GM18861 (cell line): ENCODE measurements around the gene PGF.

ENCODE experiments used
- ATAC-seq: cut with Tn5 transposase; IDR thresholded peaks from one replicate; pipeline ENCODE4 v1.9.1; 2021; ENCODE audit not compliant: unreplicated experiment

Gene PGF

GRCh38 chr14:74979029-74979428, 23.6 kb upstream of the PGF start:
- ATAC-seq = no peak

- ATAC-seq = no peak
Observed at GRCh38 chr14:74978416-74978947, 23.1 kb upstream of the PGF start.

DNA sequence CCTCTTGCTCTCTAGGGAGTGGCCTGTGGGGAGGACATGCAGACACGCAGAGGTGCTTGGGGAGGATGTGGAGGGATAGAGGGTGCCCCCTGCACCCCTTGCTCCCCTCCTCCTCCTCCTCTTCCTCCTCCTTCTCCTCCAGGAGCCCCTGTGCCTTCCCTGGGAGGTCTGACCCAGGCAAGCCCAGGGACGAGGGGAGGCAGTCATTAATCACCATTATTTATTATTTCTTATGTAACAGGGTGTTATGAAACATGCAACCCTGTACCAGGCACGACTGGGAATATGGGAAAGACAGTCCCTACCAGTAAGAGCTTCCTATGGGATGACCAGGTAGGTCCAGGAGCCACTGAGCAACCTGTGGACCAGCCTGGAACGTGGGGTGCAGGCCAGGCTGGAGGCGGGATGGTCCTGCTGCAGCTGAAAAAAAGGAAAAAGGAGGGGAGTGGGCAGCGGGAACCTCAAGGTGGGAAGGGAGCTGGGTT, 22.5 kb upstream of the PGF start:
- no peak for ATAC-seq

DNA sequence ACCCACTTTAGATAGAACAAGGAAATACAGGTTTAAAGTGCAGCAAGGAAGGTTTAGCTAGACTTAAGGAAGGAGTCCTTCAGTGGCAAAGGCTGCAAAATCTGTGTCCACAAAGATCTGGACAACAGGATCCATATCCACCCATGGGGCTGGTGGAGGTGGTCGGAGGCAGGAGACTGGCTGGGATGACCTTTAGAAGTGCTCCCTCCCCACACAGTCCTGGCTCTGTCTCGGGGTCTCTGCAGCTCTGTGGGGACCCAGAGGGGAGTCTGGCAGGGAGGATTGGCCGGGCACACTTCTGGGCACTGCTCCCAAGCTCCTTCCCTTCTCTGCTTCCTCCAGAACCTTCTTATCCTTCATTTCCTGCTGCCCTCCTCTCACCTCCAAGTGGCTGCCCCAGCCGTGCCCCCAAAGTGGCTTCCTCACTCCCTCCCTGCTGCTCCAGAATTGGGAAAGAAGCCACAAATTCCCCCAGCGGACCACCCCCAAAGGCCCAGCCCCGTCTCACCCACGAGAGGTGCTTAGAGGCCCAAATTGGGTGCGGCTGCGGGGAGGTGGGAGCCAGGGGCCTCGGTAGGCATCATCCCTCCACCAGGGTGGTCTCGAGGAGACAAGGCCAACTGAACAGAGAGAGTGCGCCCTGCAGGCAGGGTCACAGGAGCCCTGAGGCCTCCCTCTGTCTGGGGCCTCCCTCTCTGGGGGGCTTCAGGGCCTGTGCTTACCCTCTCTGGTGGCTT, 21.9 kb upstream of the PGF start:
- no peak for ATAC-seq

DNA sequence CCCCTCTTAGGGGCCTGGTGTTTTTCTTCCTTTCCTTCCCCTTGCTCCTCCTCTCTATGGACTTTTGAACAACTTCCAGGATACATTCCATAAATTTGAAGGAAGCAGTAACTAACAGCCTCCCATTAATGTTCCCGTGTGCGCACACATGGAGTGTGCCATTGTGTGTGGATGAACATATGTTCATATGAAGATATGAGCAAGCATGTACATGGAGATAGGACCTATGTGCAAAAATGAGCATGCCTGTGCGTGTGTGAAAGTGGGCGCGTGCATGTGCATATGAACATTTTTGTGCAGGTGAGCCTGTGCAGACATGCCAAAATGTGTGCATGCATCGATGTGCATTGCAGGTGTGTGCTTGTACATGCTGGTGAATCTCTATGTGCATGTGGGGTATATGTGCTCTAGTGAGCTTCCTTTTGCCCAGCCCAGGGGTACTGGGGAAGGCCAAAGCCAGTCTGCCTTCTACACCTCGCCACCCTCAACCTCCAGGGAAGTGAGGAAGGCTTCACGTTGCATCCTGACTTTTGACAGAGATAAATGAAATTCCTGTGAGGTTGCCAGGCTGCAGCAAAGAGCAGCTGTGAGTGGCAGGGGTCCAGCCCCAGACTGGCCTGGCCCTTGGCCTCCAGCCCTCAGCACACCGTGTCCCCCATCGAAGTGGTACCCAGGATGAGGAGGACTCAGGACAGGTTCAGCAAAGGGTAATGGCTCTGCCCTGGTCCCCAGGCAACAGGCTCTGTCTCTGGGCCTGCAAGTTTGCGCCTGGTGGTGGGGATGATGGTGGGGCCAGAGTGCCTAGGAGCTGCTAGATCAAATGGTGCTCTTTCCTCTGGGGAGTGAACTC, 21.1 kb upstream of the PGF start:
- ATAC-seq = no peak

GRCh38 chr14:74975059-74975810, 19.8 kb upstream of the PGF start:
- ATAC-seq = no peak

DNA sequence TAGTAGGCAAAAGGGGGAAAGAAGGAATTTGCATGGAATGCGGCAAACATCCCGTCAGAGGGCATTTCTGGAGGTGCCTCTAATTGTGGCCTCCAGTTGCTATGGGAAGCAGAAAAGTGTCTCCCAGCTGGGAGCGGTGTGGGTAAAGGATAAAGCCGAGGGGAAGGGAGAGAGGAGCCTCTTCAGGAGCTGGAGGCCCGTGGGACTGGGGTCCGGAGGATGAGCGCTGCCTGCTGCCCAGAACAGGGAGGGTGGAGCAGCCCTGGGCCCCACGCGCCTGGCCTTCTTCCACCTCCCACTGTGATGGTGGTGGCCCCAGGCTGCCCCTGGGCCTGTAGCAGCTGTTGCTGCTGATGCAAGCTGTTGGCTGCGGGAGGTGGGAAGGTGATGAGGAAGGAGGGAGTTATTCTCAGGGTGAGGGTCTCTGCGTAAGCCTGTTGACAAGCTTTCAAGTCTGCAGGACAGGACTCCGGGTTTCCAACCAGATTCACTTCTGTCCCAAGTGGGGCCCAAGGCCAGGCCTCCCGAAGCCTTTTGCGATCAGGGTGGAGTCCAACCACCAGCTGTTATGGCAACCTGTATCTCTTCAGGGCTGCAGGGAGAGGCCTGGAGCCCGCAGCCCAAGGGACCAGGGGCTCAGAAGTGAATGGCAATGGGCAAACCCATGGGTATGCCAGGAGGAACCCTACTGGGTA, 19.1 kb upstream of the PGF start:
- no peak for ATAC-seq

GRCh38 chr14:74973905-74974363, 18.5 kb upstream of the PGF start:
- ATAC-seq = no peak

DNA sequence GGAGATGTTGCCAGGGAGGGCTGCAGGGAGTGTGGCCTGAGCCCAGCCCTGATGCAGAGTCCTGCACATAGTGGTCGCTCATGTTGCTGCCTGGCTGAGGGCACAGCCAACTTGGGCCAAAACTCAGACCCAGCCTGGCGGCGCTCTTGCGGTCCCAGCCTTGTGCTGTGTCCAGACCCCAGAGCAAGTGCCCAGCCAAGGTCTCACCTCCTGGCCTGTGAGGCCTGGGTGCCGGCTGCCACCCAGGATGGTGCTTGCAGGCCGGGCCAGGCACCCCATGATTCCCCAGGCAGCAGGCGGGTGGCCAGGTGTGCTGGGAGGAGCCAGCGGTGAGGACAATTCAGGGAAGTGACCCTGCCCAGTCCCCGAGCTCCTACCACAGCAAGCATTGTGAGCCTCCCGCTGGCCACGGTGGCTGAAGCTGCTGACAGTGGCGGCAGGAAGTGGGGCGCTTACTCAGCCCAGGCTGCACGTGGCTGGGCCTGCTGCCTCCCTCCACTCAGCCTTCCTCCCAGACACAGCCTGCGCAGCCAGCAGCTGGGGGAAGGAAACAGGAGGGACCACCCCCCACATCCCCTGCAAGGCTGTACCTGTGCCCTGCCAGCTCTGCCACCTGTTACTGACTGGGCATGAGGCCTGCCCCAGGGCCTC, 17.7 kb upstream of the PGF start:
- no peak for ATAC-seq

- ATAC-seq = no peak
Observed at GRCh38 chr14:74968811-74969210, 13.4 kb upstream of the PGF start.

GRCh38 chr14:74965486-74966153, 10.2 kb upstream of the PGF start:
- no peak for ATAC-seq

DNA sequence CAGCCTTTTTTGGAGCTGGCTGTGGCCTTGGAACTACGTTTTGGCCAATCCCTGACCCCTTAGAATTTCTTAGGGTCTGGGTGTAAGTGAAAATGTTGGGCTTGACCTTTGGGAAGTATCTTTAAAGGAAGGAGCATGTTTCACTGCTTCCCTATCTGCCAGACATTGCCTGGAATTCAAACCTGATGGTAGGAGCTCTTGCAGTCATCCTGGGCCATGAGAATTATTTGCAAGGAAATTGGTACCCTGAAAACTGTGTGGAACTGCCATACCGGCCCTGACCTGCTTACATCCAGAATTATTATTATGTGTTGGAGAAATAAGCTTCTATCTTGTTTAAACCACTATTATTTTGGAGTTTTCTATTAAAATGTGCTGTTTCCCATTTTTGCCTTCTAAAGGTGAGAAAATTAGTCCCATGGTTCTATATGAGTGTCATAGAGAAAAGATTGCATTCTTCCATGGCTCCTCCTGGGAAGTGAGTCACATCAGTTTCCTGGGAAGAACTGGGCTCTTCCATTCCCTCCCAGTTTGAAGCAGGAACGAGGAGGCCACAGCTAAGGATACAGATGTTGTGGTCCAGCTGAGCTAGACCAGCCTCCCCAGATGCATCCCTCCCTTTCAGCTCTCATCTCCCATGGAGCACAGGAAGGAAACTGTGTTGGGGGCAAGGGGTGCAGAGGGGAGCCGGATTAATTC, 9.5 kb upstream of the PGF start:
- ATAC-seq = no peak

- ATAC-seq = no peak
Observed at GRCh38 chr14:74963705-74964271, 8.4 kb upstream of the PGF start.

- ATAC-seq = no peak
Observed at GRCh38 chr14:74963178-74963704, 7.8 kb upstream of the PGF start.

GRCh38 chr14:74962493-74962892, 7.1 kb upstream of the PGF start:
- no peak for ATAC-seq

DNA sequence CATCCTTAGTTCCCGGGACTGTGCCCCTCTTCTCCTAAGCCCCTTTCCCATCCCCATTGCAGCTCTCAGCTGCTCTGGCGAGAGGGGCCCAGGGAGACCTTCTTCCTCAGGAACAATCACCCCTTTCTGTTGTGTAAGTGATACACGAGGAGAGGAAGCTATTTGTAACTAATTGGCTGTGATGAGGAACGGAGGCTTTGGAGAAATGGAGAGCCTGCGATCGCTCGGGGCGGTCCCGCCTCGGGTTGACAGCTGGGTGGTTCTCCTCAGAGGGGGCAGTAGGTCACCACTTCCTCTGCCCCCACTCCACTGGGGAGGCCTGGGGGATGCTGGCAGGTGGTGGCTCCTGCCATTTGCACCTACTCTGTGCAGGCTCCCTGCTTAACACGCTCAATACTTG, 6.6 kb upstream of the PGF start:
- no peak for ATAC-seq

- ATAC-seq = no peak
Observed at GRCh38 chr14:74961238-74961911, 6.0 kb upstream of the PGF start.

- no peak for ATAC-seq
Observed at GRCh38 chr14:74960736-74961135, 5.3 kb upstream of the PGF start.
